ENCODE data around the gene GALE.

The GALE gene

DNA sequence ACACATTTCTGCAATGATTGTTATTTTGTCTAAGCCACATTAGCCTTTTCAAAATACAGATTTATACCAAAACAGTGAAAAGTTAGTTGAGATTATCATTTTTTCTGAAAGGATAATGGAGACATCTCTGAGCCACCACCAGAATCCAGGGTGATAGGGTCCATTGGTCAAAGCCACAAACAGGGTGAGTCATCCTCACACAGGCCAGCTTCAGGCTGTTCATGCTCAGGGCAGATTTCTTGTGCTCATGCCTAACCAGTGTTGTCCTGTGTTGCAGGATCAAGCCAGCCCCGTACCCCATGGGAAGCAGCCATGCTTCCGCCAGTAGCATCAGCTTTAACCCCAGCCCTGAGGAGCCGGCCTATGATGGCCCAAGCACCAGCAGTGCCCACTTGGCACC lies 43.9 kb downstream of the GALE start:
- no peak for DNase-seq (ENCODE audit: low read depth in 1 of 2, low spot score in 1 of 2)

DNA sequence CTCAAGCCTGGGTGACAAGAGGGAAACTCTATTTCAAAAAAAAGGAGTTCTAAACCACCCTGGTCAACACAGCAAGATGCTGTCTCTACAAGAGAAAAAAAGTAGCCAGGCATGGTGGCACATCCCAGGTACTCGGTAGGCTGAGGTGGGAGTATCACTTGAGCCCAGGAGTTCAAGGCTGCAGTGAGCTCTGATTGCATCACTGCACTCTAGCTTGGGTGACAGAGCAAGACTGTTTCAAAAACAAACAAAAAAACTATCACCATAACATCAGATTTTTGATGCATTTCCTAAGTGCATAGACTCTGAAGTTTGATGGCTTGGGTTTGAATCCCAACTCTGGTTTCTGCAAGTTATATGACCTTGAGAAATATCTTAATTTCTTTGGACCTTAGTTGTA lies 47.6 kb downstream of the GALE start:
- DNase-seq (ENCODE audit: low read depth in 1 of 2, low spot score in 1 of 2) = no peak

DNA sequence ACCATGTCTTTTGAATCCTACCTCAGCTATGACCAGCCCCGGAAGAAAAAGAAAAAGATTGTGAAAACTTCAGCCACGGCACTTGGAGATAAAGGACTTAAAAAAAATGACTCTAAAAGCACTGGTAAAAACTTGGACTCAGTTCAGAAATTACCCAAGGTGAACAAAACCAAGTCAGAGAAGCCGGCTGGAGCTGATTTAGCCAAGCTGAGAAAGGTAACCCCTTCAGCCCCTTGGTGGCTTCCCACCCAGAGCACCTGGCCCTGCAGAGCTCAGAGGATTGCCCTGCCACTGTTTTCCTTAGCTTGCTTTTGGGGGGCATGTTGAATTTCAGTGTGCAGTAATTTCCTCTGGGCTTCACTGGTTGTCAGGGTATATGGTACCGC lies 48.7 kb downstream of the GALE start:
- DNase-seq (ENCODE audit: low read depth in 1 of 2, low spot score in 1 of 2) = no peak

DNA sequence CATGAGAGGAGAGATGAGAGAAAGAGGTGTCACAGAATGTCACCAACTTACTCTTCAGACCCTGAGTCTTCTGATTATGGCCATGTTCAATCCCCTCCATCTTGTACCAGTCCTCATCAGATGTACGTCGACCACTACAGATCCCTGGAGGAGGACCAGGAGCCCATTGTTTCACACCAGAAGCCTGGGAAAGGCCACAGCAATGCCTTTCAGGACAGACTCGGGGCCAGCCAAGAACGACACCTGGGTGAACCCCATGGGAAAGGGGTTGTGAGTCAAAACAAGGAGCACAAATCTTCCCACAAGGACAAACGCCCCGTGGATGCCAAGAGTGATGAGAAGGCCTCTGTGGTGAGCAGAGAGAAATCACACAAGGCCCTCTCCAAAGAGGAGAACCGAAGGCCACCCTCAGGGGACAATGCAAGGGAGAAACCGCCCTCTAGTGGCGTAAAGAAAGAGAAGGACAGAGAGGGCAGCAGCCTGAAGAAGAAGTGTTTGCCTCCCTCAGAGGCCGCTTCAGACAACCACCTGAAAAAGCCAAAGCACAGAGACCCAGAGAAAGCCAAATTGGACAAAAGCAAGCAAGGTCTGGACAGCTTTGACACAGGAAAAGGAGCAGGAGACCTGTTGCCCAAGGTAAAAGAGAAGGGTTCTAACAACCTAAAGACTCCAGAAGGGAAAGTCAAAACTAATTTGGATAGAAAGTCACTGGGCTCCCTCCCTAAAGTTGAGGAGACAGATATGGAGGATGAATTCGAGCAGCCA lies 49.3 kb downstream of the GALE start:
- DNase-seq (ENCODE audit: low read depth in 1 of 2, low spot score in 1 of 2) = no peak

DNA sequence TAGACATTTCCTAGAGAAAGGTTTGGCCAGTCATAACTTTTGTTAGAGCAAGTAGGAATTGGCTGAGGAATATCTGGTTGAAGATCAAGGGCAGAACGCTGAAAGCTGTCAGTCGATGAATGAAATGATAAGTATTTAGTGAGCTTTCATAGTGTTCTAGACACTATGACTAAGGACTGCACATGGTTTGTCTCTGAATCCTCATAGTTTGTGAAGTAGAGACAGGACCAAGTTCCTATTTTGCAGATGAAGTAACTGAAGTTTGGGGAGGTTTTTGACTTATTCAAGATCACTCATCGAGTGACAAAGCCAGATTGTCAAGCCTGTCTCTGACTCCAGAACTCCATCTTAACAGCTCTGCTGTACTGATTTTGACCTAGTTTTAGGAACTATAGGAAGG lies 52.5 kb downstream of the GALE start:
- no peak for DNase-seq (ENCODE audit: low read depth in 1 of 2, low spot score in 1 of 2)
